GM23338 (cell line): ENCODE data around the gene ZNF322. TPM values are rescaled to one million over a fixed set of nuclear protein-coding genes. Genes with fewer than 3 reads are reported as not detected.
A peak's percentile ranks its signal among the peaks of the same experiment; 100 is the strongest.

Experiments used
- ATAC-seq: fragments of 200-7000 bp; cut with Tn5 transposase; 3 replicates; pipeline ENCODE4 v1.9.1; 2020
- DNase-seq: peaks from one replicate; pipeline ENCODE4 v3.0.0-alpha.2; 2015; ENCODE audit warnings: low spot score
- H2AFZ ChIP-seq: fragments of 200-600 bp; sonication (generic); 2 replicates; pipeline ENCODE4 v1.8.0; 2016; ENCODE audit warnings: antibody characterized with exemption, mild to moderate bottlenecking, moderate library complexity
- H3F3A ChIP-seq: fragments of 200-600 bp; sonication (generic); replicated peaks from 2 replicates; pipeline ENCODE4 v1.8.0; 2017; ENCODE audit warnings: antibody characterized with exemption, mixed run types, low read depth
- H3K27ac ChIP-seq: fragments of 200-600 bp; sonication (generic); 2 replicates; pipeline ENCODE4 v1.6.1; 2016; ENCODE audit warnings: low read depth
- H3K27me3 ChIP-seq: fragments of 200-600 bp; sonication (generic); 2 replicates; pipeline ENCODE4 v1.8.0; 2016; ENCODE audit warnings: mild to moderate bottlenecking, mixed run types, moderate library complexity; ENCODE audit not compliant: insufficient read depth
- H3K36me3 ChIP-seq: fragments of 200-600 bp; sonication (generic); 2 replicates; pipeline ENCODE4 v1.8.0; 2016; ENCODE audit warnings: mild to moderate bottlenecking; ENCODE audit not compliant: insufficient read depth
- H3K4me1 ChIP-seq: fragments of 200-600 bp; sonication (generic); 2 replicates; pipeline ENCODE4 v1.8.0; 2016; ENCODE audit warnings: mild to moderate bottlenecking, moderate library complexity; ENCODE audit not compliant: insufficient read depth
- H3K4me2 ChIP-seq: fragments of 200-600 bp; sonication (generic); 2 replicates; pipeline ENCODE4 v1.7.1; 2017; ENCODE audit warnings: mixed run types
- H3K4me3 ChIP-seq: fragments of 200-600 bp; sonication (generic); 2 replicates; pipeline ENCODE4 v1.6.1; 2016; ENCODE audit warnings: mixed run types
- H3K79me2 ChIP-seq: fragments of 200-600 bp; sonication (generic); replicated peaks from 2 replicates; pipeline ENCODE4 v1.8.0; 2017; ENCODE audit warnings: mild to moderate bottlenecking; ENCODE audit not compliant: insufficient read depth
- H3K9me2 ChIP-seq: fragments of 200-600 bp; sonication (generic); 2 replicates; pipeline ENCODE4 v1.8.0; 2017; ENCODE audit not compliant: insufficient read depth
- H4K20me1 ChIP-seq: fragments of 200-600 bp; sonication (generic); replicated peaks from 2 replicates; pipeline ENCODE4 v1.8.0; 2017; ENCODE audit warnings: mild to moderate bottlenecking; ENCODE audit not compliant: insufficient read depth
- H3K27ac Mint-ChIP-seq: 2 replicates; pipeline ENCODE4 v1.8.0; 2020; ENCODE audit warnings: inconsistent platforms, mild to moderate bottlenecking, moderate library complexity, mixed read lengths
- H3K27me3 Mint-ChIP-seq: 3 replicates; pipeline ENCODE4 v1.8.0; 2022; ENCODE audit warnings: low read depth, mild to moderate bottlenecking, moderate library complexity, mixed read lengths, inconsistent platforms; ENCODE audit not compliant: insufficient read depth, poor library complexity
- H3K36me3 Mint-ChIP-seq: 3 replicates; pipeline ENCODE4 v1.8.0; 2021; ENCODE audit warnings: low read depth, mild to moderate bottlenecking, inconsistent platforms, moderate library complexity, mixed read lengths
- H3K4me1 Mint-ChIP-seq: 3 replicates; pipeline ENCODE4 v1.8.0; 2020; ENCODE audit warnings: mild to moderate bottlenecking, inconsistent platforms, mixed read lengths
- H3K4me3 Mint-ChIP-seq: 3 replicates; pipeline ENCODE4 v1.8.0; 2021; ENCODE audit warnings: moderate library complexity, mild to moderate bottlenecking, inconsistent platforms, mixed read lengths
- H3K9me3 Mint-ChIP-seq: 3 replicates; pipeline ENCODE4 v1.8.0; 2020; ENCODE audit warnings: moderate library complexity, mild to moderate bottlenecking, inconsistent platforms, mixed read lengths
- CREB1 ChIP-seq: fragments of 250-450 bp; sonication (Bioruptor Pico); IDR thresholded peaks from 2 replicates; pipeline ENCODE4 v1.5.0; 2020; ENCODE audit warnings: low read depth, mild to moderate bottlenecking, moderate library complexity
- EZH2 ChIP-seq: fragments of 200-600 bp; sonication (generic); IDR thresholded peaks from one replicate; pipeline ENCODE4 v1.8.0; 2017; ENCODE audit warnings: antibody characterized with exemption, mild to moderate bottlenecking, low read depth; ENCODE audit not compliant: unreplicated experiment
- EZH2phosphoT487 ChIP-seq: fragments of 200-600 bp; sonication (generic); IDR thresholded peaks from one replicate; pipeline ENCODE4 v1.8.1; 2018; ENCODE audit warnings: antibody characterized with exemption; ENCODE audit not compliant: unreplicated experiment
- JUNB ChIP-seq: IDR thresholded peaks from one replicate; pipeline ENCODE4 v1.6.1; 2016; ENCODE audit warnings: antibody characterized with exemption; ENCODE audit not compliant: unreplicated experiment
- STAT1 ChIP-seq: IDR thresholded peaks from one replicate; pipeline ENCODE4 v1.6.1; 2016; ENCODE audit warnings: antibody characterized with exemption; ENCODE audit not compliant: unreplicated experiment
- ZNF114 ChIP-seq: fragments of 250-450 bp; sonication (Bioruptor Pico); IDR thresholded peaks from 2 replicates; pipeline ENCODE4 v1.5.0; 2020; ENCODE audit warnings: mild to moderate bottlenecking, moderate library complexity
- ZNF331 ChIP-seq: fragments of 250-450 bp; sonication (Bioruptor Pico); IDR thresholded peaks from 2 replicates; pipeline ENCODE4 v1.5.0; 2020; ENCODE audit warnings: low read depth, mild to moderate bottlenecking, moderate library complexity
- polyA plus RNA-seq: library from polyadenylated mRNA; unstranded; fragments of >200 nt; fragmentation: Nextera tagmentation; extraction: Ambion mirVana; gene quantifications from 2 replicates; pipeline ENCODE4 v1.2.1, GENCODE V29; 2016
- total RNA-seq: library from RNA; depleted of rRNA; stranded (reverse); fragments of >200 nt; shearing (Covaris generic); gene quantifications from 2 replicates; pipeline ENCODE4 v1.2.3, GENCODE V29; 2014
- TF ChIP-seq, protein P1 (sequence below), 2 experiments: fragments of 200-600 bp in 1 of 2; sonication (generic) in 1 of 2; conservative IDR thresholded peaks; 2 replicates each; pipeline versions ENCODE4 v1.5.1 to v1.6.1; 2016 to 2017; ENCODE audit warnings: antibody characterized with exemption in 2 of 2, low read depth in 2 of 2, mild to moderate bottlenecking in 2 of 2, moderate library complexity in 1 of 2
- TF ChIP-seq, protein P2 (sequence below): IDR thresholded peaks from one replicate; pipeline ENCODE4 v1.6.1; 2018; ENCODE audit warnings: antibody characterized with exemption; ENCODE audit not compliant: unreplicated experiment
- TF ChIP-seq, protein P3 (sequence below): IDR thresholded peaks from 2 replicates; pipeline ENCODE4 v1.6.1; 2016; ENCODE audit warnings: antibody characterized with exemption

Gene ZNF322
- total and polyA plus RNA-seq, 2 experiments from 2014 or later: 43.3 to 61.0 TPM

DNA sequence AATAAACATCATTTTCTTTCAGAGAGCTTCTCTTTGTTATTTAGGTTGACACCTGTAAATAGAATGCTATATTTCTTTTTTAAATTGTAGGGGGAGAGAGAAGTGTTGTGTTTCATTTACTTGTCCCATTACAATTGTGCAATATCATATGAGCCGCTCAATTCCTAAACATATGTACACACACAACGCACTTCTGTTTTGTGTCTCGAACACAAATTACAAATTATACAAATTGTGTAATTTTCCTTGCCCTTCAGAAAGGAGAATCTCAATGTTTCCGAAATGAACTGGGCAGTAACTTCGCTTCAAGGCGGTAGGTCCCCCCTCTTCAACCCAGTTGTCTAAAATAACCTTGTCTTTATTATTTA lies 65.4 kb downstream of the ZNF322 start:
- TF ChIP-seq JUNB (no peak), CREB1 (CRISPR knock-in tag) (no peak), EZH2 (no peak), EZH2phosphoT487 (no peak), ZNF331 (CRISPR knock-in tag) (no peak), ZNF114 (CRISPR knock-in tag) (no peak), STAT1 (no peak)
- TF ChIP-seq, protein P1, sequence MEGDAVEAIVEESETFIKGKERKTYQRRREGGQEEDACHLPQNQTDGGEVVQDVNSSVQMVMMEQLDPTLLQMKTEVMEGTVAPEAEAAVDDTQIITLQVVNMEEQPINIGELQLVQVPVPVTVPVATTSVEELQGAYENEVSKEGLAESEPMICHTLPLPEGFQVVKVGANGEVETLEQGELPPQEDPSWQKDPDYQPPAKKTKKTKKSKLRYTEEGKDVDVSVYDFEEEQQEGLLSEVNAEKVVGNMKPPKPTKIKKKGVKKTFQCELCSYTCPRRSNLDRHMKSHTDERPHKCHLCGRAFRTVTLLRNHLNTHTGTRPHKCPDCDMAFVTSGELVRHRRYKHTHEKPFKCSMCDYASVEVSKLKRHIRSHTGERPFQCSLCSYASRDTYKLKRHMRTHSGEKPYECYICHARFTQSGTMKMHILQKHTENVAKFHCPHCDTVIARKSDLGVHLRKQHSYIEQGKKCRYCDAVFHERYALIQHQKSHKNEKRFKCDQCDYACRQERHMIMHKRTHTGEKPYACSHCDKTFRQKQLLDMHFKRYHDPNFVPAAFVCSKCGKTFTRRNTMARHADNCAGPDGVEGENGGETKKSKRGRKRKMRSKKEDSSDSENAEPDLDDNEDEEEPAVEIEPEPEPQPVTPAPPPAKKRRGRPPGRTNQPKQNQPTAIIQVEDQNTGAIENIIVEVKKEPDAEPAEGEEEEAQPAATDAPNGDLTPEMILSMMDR (conservative IDR thresholded peaks at IDR 0.05; ENCODE audit: low read depth in 2 of 2): no peak
- TF ChIP-seq, protein P2, sequence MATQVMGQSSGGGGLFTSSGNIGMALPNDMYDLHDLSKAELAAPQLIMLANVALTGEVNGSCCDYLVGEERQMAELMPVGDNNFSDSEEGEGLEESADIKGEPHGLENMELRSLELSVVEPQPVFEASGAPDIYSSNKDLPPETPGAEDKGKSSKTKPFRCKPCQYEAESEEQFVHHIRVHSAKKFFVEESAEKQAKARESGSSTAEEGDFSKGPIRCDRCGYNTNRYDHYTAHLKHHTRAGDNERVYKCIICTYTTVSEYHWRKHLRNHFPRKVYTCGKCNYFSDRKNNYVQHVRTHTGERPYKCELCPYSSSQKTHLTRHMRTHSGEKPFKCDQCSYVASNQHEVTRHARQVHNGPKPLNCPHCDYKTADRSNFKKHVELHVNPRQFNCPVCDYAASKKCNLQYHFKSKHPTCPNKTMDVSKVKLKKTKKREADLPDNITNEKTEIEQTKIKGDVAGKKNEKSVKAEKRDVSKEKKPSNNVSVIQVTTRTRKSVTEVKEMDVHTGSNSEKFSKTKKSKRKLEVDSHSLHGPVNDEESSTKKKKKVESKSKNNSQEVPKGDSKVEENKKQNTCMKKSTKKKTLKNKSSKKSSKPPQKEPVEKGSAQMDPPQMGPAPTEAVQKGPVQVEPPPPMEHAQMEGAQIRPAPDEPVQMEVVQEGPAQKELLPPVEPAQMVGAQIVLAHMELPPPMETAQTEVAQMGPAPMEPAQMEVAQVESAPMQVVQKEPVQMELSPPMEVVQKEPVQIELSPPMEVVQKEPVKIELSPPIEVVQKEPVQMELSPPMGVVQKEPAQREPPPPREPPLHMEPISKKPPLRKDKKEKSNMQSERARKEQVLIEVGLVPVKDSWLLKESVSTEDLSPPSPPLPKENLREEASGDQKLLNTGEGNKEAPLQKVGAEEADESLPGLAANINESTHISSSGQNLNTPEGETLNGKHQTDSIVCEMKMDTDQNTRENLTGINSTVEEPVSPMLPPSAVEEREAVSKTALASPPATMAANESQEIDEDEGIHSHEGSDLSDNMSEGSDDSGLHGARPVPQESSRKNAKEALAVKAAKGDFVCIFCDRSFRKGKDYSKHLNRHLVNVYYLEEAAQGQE: no peak
- TF ChIP-seq, protein P3, sequence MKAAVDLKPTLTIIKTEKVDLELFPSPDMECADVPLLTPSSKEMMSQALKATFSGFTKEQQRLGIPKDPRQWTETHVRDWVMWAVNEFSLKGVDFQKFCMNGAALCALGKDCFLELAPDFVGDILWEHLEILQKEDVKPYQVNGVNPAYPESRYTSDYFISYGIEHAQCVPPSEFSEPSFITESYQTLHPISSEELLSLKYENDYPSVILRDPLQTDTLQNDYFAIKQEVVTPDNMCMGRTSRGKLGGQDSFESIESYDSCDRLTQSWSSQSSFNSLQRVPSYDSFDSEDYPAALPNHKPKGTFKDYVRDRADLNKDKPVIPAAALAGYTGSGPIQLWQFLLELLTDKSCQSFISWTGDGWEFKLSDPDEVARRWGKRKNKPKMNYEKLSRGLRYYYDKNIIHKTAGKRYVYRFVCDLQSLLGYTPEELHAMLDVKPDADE: no peak
- Histone ChIP-seq H3K79me2 (peaks cover 13% of the 10 kb centered on the region), H3F3A (no peaks in the 10 kb centered on the region), H3K36me3 (0 out of 2 replicates have a peak, but pooled peaks cover under 1% of the 10 kb centered on the region), H3K4me2 (peak overlapping the region; percentile 80), H3K4me1 (no peaks in the 10 kb centered on the region), H4K20me1 (no peaks in the 10 kb centered on the region), H3K9me2 (no peaks in the 10 kb centered on the region), H3K4me3 (peak overlapping the region; percentile 66), H2AFZ (peak overlapping the region; percentile 67; the same call in 1 of the 2 replicates), H3K27ac (no peak overlapping the region), H3K27me3 (no peaks in the 10 kb centered on the region)
- Mint-ChIP-seq H3K27me3 (peaks cover 11% of the 10 kb centered on the region), H3K4me1 (peaks cover 3% of the 10 kb centered on the region; the same call in 2 of the 3 replicates), H3K27ac (no peak overlapping the region), H3K36me3 (peaks cover 8% of the 10 kb centered on the region), H3K9me3 (peaks cover 3% of the 10 kb centered on the region; the same call in 1 of the 3 replicates), H3K4me3 (no peak overlapping the region)
- no peak for ATAC-seq
- no peak for DNase-seq
